HG03095 (cell line): ENCODE results near the gene QRSL1.
"Not testable (repeated sequence)": the region's sequence is repeated elsewhere in the genome, so short reads cannot be mapped to it uniquely, and the experiment has no call there.

Experiments
- ATAC-seq: cut with Tn5 transposase; IDR thresholded peaks from one replicate; pipeline ENCODE4 v1.9.1; 2021; ENCODE audit warnings: moderate library complexity; ENCODE audit not compliant: unreplicated experiment

Gene QRSL1

DNA sequence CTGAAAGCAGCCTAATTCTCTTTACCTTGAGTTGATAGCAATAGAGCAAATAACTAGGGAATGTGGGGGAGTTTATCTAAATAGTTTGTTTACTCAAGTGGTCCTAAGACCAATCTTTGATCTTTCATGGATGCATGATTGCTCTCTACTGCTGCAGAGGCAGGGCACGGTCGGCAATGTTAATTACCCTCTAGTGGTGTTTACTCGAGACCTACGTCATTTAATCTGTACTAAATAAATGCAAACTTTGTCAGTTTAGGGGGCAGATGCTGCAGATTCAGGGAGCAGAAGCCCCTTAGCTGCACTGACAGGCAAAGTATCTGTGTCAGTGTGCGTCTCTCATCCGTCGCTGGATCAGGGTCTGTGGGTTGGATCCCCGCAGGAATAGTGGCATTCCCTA lies 7.0 kb upstream of the QRSL1 start:
- no peak for ATAC-seq

- ATAC-seq = no peak
Observed at GRCh38 chr6:106623039-106623438, 6.3 kb upstream of the QRSL1 start.

- ATAC-seq = peak; percentile 33
Observed at GRCh38 chr6:106626485-106626884, 2.9 kb upstream of the QRSL1 start.

GRCh38 chr6:106627760-106628159 lies 1.6 kb upstream of the QRSL1 start:
- not testable (repeated sequence) for ATAC-seq

DNA sequence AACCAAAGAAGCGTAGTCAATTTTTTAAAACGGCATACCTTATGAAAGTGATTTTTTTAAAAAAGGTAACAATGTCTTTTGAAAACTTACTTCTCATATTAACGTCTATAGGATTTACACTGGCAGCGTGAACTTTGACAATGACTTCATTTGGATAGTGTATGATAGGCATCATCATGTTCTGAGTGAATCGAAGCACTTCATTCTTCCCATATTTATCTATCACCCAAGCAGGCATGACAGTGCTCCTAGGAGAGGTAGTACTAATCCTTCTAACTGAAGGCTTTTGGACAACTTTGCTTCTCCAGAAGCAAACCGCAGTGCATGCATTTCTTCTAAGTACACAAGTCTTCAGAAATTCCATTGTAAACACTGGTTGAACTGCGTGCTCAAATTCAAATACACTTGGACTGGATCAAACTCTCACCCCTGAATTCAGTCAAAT lies 698 bp upstream of the QRSL1 start:
- ATAC-seq = peak; percentile 9

- ATAC-seq = peak; percentile 1
Observed at GRCh38 chr6:106629859-106630163, 433 bp downstream of the QRSL1 start.

- no peak for ATAC-seq
Observed at GRCh38 chr6:106630366-106630765, 988 bp downstream of the QRSL1 start.

- no peak for ATAC-seq
Observed at GRCh38 chr6:106631346-106631745, 2.0 kb downstream of the QRSL1 start.

DNA sequence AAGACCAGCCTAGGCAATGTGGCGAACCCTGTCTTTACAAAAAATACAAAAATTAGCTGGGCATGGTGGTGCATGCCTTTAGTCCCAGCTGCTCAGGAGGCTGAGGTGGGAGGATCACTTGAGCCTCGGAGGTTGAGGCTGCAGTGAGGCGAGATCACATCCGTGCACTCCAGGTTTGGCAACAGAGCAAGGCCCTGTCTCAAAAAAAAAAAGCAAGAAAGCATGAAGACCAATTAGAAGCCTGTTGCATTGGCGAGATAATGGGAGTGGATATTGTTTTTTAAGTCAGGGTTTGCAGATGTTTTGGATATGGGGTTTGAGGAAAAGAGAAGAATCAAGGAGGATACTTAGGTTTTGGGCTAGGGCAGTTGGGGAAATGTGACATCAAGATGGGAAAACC lies 5.2 kb downstream of the QRSL1 start:
- ATAC-seq = no peak

DNA sequence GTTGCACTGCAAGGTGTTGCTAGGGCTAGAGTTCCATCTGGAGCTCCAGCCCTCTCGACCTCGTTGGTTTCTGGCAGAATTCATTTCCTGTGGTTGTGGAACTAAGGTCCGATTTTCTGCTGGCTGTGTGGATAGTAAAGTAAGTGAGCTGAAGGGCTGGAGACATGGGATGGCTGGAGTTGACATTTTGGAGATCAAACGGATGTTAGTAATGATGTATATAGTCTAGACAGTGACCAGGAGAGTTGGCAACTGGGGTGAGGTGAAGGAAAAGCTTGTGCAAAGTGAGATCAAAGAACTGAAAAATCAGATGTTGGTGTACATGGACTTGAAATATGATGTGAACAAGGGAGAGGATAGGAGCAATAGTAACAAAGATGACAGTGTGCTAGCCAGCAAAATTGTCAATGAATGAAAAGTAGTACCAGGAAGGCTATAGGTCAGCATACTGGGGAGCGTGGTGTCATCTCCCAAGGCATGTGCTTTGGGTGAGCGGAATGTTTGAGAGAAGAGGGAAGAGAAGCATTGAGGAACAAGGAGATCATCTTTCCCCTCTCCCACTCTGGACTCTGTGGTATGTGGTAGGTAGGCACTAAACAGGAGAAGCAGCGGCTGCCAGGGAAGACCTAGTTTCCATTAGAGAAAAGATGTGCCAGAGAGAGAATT lies 7.8 kb downstream of the QRSL1 start:
- ATAC-seq = peak; percentile 18

DNA sequence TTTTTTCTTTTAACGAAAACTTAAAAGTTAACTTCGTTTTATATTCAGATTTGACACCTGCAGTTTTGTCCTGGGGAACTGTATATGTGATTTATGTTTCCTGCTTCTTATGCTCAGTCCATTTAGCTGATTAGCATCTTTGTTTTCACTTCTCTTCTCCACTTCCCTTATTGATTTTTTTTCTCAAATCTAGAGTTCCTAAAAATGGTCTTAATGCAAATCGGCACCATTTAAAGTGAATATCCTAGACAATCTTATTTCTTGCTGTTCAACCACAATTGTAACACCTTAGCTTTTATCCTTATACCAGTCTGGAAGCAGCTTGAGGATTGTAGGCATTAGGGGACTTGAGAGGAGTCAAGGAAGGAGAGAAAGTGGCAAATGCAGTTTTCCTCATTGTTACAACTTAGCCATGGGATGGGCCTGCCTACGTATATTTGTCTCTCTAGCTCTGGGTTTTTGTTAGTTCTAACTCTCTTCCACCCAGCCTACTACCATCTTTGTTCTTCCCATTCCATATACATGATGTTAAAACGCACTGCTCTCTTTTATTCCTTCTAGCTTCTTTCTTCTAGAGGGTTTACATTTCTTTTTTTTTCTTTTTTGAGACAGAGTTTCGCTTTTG lies 8.5 kb downstream of the QRSL1 start:
- peak; percentile 77 for ATAC-seq

- no peak for ATAC-seq
Observed at GRCh38 chr6:106639812-106640211, 10.4 kb downstream of the QRSL1 start.

DNA sequence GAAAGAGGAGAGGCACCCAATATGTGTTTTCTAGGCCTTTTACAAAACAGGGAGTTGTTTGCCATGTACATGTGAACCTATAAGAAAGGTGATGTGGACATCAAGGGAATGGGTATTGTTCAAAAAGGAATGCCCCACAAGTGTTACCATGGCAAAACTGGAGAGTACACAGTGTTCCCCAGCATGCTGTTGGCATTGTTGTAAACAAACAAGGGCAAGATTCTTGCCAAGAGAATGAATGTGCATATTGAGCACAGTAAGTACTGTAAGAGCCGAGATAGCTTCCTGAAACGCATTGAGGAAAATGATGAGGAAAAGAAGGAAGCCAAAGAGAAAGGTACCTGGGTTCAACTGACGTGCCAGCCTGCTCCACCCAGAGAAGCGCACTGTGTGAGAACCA lies 13.1 kb downstream of the QRSL1 start:
- ATAC-seq = no peak

GRCh38 chr6:106643061-106643460 lies 13.7 kb downstream of the QRSL1 start:
- ATAC-seq = no peak

- ATAC-seq = peak; percentile 87
Observed at GRCh38 chr6:106648651-106649308, 19.4 kb downstream of the QRSL1 start.

DNA sequence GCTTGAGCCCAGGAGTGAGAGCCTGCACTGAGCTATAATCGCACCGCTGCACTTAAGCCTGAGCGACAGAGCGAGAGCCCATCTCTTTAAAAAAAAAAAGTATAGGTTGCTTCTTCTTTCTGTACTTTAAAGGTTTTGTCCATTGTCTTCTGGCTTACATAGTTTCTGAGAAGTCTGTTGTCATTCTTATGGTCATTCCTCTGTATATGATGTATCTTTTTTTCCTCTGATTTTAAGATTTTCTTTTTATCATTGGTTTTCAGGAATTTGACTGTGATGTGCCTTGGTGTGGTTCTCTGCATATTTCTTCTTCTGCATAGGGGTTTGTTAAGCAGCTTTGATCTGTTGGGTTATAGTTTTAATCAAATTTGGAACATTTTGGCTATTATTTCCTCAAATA lies 29.1 kb downstream of the QRSL1 start:
- no peak for ATAC-seq

GRCh38 chr6:106659859-106660258 lies 30.5 kb downstream of the QRSL1 start:
- no peak for ATAC-seq

DNA sequence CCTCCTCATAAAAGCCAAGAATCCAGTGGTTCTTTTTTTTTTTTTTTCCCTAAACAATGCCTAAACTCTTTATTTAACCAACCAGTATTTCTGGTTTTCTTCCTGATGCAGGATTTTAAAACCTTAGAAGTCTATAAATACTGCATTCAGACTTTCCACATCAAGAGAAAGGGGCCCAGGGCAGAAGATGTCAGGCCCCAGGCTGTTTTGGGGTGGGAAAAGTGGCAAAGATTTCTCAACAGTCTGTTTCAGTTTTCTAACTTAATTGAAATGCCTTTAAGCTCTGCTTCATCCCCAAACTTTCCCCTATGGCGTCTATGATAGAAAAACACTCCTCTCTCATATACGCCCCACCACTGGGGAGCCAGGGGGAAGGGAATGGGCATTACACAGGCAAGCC lies 33.1 kb downstream of the QRSL1 start:
- ATAC-seq = no peak

DNA sequence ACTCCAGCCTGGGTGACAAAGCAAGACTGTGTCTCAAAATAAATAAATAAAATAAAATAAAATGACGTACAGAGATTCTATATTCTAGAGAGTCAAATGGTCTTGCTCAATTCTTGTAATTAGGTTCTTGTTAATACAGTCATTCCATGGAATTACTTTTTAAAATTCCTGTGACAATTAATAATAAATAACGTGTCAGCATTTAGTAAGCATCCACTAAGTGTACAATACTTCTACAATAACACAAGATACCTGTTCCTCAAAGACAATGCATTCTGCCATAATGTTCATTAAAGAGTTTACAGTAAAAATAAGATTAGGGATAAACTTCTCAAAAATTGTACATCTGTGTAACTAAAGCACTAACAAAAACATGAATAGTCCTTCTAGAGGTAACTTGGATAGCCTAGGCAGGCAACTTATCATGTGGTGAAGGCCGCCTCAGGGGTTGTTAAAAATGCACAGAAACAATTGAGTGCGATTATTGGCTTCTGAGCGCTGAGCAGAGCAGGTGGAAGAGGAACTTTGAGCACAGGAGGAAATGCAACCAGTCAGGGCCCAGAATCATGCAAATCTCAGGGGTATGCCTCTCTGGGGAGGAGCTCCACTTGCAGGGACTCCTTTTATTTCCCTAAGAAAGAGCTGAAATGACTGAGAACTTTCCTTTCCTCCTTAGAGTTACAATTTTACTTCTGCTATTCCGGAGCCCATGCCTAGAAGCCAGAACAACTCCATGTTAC lies 37.1 kb downstream of the QRSL1 start:
- peak; percentile 95 for ATAC-seq

- no peak for ATAC-seq
Observed at GRCh38 chr6:106667022-106667402, 37.6 kb downstream of the QRSL1 start.

GRCh38 chr6:106670236-106670635 lies 40.9 kb downstream of the QRSL1 start:
- no peak for ATAC-seq

GRCh38 chr6:106671651-106672050 lies 42.3 kb downstream of the QRSL1 start:
- no peak for ATAC-seq
